ENCODE measurements around the gene SNAPC4.
"Not testable (repeated sequence)": the region's sequence is repeated elsewhere in the genome, so short reads cannot be mapped to it uniquely, and the experiment has no call there.

The SNAPC4 gene

DNA sequence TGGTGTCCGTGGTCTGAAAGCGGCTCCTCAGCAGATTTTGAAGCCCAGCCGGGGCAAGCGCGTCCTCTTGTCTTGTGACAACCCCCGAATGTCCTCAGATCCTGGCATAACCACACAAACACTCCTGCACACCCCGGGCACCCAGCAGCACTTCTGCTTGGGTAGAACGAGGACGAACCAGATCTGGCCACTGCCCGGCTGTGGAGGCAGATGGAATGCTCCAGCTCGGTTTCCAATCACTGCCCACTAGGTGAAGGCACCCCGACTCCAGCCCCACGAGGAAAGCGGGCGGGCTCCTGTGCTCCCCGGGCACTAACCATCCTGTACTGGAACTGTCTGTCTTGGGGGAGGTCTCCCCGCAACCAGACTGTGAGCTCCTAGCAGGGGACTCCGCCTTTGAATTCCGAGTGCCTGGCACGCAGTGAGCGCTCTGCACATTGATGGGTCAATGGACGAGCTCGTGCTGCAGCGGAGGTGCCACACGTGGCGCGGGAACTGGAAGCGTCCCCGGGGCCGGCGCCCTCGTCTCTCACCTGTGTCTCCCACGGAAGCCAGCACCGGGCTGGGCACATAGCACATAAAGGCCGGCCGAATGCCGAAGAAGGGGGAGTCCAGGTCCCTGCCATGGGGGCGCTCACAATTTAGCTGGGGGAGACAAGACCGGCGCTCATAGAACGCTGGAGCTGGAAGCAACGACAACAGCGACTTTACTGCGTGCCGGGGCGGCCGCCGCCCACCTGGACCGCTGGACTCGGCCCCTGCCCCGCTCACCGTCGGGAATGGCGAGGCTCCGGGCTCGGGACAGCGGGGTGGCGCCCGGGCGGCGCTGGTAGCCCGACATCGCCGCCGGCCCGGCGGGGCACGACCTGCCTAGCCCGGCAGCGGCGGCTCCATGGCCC is 9.8 kb upstream of the SNAPC4 start:
- Histone ChIP-seq H2AFZ (ENCODE audit: low read depth) (peak overlapping the region; percentile 32; the same call in 1 of the 2 replicates), H3K27me3 (ENCODE audit: insufficient read depth, low read depth) (no peaks in the 10 kb centered on the region), H3K9ac (peak overlapping the region; percentile 93), H4K20me1 (ENCODE audit: insufficient read depth) (peaks cover 4% of the 10 kb centered on the region; the same call in 1 of the 2 replicates), H3K4me2 (peak overlapping the region; percentile 91), H3K36me3 (ENCODE audit: insufficient read depth) (no peaks in the 10 kb centered on the region), H3K79me2 (ENCODE audit: insufficient read depth, low read depth) (peaks cover 52% of the 10 kb centered on the region), H3K4me3 (IDR thresholded peaks at IDR 0.05; ENCODE audit: insufficient read depth, low read depth, low read length) (no peak overlapping the region), H3K4me1 (ENCODE audit: low read depth, poor library complexity, severe bottlenecking) (peaks cover 49% of the 10 kb centered on the region), H3K27ac (peak overlapping the region; percentile 74)
- TF ChIP-seq, protein P1, sequence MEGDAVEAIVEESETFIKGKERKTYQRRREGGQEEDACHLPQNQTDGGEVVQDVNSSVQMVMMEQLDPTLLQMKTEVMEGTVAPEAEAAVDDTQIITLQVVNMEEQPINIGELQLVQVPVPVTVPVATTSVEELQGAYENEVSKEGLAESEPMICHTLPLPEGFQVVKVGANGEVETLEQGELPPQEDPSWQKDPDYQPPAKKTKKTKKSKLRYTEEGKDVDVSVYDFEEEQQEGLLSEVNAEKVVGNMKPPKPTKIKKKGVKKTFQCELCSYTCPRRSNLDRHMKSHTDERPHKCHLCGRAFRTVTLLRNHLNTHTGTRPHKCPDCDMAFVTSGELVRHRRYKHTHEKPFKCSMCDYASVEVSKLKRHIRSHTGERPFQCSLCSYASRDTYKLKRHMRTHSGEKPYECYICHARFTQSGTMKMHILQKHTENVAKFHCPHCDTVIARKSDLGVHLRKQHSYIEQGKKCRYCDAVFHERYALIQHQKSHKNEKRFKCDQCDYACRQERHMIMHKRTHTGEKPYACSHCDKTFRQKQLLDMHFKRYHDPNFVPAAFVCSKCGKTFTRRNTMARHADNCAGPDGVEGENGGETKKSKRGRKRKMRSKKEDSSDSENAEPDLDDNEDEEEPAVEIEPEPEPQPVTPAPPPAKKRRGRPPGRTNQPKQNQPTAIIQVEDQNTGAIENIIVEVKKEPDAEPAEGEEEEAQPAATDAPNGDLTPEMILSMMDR (conservative IDR thresholded peaks at IDR 0.05; ENCODE audit: low read depth, low read length), result no peak

DNA sequence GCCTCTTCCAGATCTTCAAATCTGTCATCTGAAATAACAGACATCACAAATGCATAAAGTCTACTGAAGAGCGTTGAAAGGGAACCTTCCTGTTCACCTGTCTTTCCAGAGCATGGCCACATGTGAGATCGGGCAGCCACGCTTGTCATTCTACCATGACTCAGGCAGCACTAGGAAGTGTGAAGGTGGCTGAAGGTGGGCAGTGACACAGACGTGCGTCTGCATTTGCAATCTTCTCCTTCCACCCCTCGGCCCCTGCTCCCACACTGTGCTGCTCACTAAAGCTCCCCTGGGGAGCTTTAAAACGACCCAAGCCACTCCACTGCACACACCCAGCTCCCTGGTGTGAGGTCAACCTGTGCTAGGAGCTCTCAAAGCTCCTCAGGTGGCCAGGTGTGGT is 7.9 kb upstream of the SNAPC4 start:
- no peak overlapping the region for H3K27ac ChIP-seq
- peaks cover 49% of the 10 kb centered on the region for H3K79me2 ChIP-seq (ENCODE audit: insufficient read depth, low read depth)
- peaks cover 4% of the 10 kb centered on the region; the same call in 1 of the 2 replicates for H4K20me1 ChIP-seq (ENCODE audit: insufficient read depth)
- H3K4me3 ChIP-seq (IDR thresholded peaks at IDR 0.05; ENCODE audit: insufficient read depth, low read depth, low read length), result no peak overlapping the region
- H3K36me3 ChIP-seq (ENCODE audit: insufficient read depth), result no peaks in the 10 kb centered on the region
- H3K9ac ChIP-seq, result no peak overlapping the region
- H3K4me1 ChIP-seq (ENCODE audit: low read depth, poor library complexity, severe bottlenecking), result peaks cover 67% of the 10 kb centered on the region
- TF ChIP-seq, protein P1 (conservative IDR thresholded peaks at IDR 0.05; ENCODE audit: low read depth, low read length), result no peak
- H2AFZ ChIP-seq (ENCODE audit: low read depth), result no peak overlapping the region
- no peaks in the 10 kb centered on the region for H3K27me3 ChIP-seq (ENCODE audit: insufficient read depth, low read depth)
- H3K4me2 ChIP-seq, result no peak overlapping the region

DNA sequence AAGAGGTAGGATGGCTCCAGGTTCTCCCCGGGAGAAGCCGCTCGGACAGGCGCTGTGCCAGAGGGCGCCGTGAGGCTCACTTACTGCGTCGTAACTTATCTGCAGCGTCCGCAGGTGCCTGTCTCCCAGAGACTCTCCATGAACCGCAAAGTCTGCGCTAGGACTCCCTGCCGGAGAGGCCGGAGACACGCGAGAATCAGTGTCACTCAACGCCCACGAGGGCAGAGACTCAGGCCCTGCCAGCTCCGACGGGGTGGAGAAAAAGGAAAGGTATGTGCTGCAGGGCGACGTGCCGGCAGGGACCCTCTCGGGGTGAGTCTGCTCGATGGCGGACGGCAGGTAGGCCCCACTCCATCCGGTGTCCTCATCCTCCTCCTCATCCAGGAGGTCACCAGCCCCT is 7.1 kb upstream of the SNAPC4 start:
- not testable (repeated sequence) for H3K9ac ChIP-seq; H3K27me3 ChIP-seq (ENCODE audit: insufficient read depth, low read depth); H4K20me1 ChIP-seq (ENCODE audit: insufficient read depth); H3K4me3 ChIP-seq (IDR thresholded peaks at IDR 0.05; ENCODE audit: insufficient read depth, low read depth, low read length); H2AFZ ChIP-seq (ENCODE audit: low read depth); H3K36me3 ChIP-seq (ENCODE audit: insufficient read depth)
- Histone ChIP-seq H3K4me1 (ENCODE audit: low read depth, poor library complexity, severe bottlenecking) (peaks cover 67% of the 10 kb centered on the region), H3K27ac (peak overlapping the region; percentile 49; the same call in 1 of the 2 replicates), H3K4me2 (peak overlapping the region; percentile 52; the same call in 1 of the 2 replicates), H3K79me2 (ENCODE audit: insufficient read depth, low read depth) (peaks cover 41% of the 10 kb centered on the region)

DNA sequence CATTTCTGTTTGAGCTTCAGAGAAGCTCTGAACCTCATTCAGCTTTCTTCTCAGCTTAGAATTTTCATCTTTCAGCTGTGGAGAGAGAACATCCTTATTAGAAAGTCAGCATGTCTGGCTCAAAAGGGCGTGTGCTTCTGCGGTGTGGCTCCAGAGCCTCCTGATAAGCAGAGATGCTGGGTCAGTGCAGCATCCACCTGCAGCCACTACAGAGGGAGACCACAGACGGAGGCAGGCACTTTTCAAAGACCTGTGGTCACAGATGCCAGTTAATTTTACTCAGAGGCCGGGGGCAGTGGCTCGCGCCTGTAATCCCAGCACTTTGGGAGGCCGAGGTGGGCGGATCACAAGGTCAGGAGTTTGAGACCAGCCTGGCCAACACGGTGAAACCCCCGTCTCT is 5.9 kb upstream of the SNAPC4 start:
- Histone ChIP-seq H3K4me2 (peak overlapping the region; percentile 55), H3K79me2 (ENCODE audit: insufficient read depth, low read depth) (peaks cover 29% of the 10 kb centered on the region), H3K27ac (peak overlapping the region; percentile 49), H3K4me1 (ENCODE audit: low read depth, poor library complexity, severe bottlenecking) (peaks cover 61% of the 10 kb centered on the region)
- H3K27me3 ChIP-seq (ENCODE audit: insufficient read depth, low read depth); H3K36me3 ChIP-seq (ENCODE audit: insufficient read depth); H2AFZ ChIP-seq (ENCODE audit: low read depth); H3K4me3 ChIP-seq (IDR thresholded peaks at IDR 0.05; ENCODE audit: insufficient read depth, low read depth, low read length); H3K9ac ChIP-seq; H4K20me1 ChIP-seq (ENCODE audit: insufficient read depth): not testable (repeated sequence)

DNA sequence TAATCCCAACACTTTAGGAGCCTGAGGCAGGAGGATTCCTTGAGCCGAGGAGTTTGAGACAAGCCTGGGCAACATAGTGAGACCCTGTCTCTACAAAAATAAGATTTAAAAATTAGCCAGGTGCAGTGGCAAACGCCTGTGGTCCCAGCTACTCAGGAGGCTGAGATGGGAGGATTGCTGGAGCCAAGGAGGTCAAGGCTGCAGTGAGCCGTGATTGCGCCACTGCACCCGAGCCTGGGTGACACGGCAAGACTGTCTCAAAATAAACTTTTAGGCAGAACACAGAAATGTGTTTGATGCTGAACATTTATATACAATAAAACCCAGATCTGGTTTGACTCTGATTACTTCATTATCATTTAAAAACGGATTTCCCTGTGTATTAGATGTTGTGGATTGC is 5.5 kb upstream of the SNAPC4 start:
- Histone ChIP-seq H3K79me2 (ENCODE audit: insufficient read depth, low read depth) (peaks cover 25% of the 10 kb centered on the region), H2AFZ (ENCODE audit: low read depth) (no peak overlapping the region), H4K20me1 (ENCODE audit: insufficient read depth) (no peaks in the 10 kb centered on the region), H3K9ac (no peak overlapping the region), H3K4me3 (IDR thresholded peaks at IDR 0.05; ENCODE audit: insufficient read depth, low read depth, low read length) (no peak overlapping the region), H3K4me1 (ENCODE audit: low read depth, poor library complexity, severe bottlenecking) (peaks cover 65% of the 10 kb centered on the region), H3K36me3 (ENCODE audit: insufficient read depth) (no peaks in the 10 kb centered on the region), H3K27me3 (ENCODE audit: insufficient read depth, low read depth) (no peaks in the 10 kb centered on the region), H3K27ac (peak overlapping the region; percentile 49), H3K4me2 (peak overlapping the region; percentile 55)
- TF ChIP-seq, protein P1 (conservative IDR thresholded peaks at IDR 0.05; ENCODE audit: low read depth, low read length), result no peak

All from KMS-11 (cell line).